ENCODE measurements around the gene FGFRL1. TPM values are rescaled to one million over a fixed set of nuclear protein-coding genes. Genes with fewer than 3 reads are reported as not detected.
A peak's percentile ranks its signal among the peaks of the same experiment; 100 is the strongest.
"Not testable (repeated sequence)": the region's sequence is repeated elsewhere in the genome, so short reads cannot be mapped to it uniquely, and the experiment has no call there.

The FGFRL1 gene
- total and polyA plus RNA-seq, 2 donors: 5.7 to 25.7 TPM

GRCh38 chr4:1052231-1052671 lies 40.8 kb downstream of the FGFRL1 start:
- Histone ChIP-seq H3K4me1 (ENCODE audit: insufficient read depth) (no peaks in the 10 kb centered on the region), H3K4me3 (ENCODE audit: low read depth, low read length) (no peak overlapping the region), H3K36me3 (ENCODE audit: insufficient read depth) (no peaks in the 10 kb centered on the region), H3K27ac (ENCODE audit: low read depth) (no peak overlapping the region)
- WGBS: 64% methylated on average over 15 of the region's 15 CpGs
- DNase-seq (ENCODE audit: extremely low spot score): no peak

GRCh38 chr4:1053080-1053661 lies 41.7 kb downstream of the FGFRL1 start:
- no peak overlapping the region for H3K27ac ChIP-seq (ENCODE audit: low read depth)
- 29% methylated on average over 24 of the region's 24 CpGs for WGBS
- peak; percentile 54 for DNase-seq (ENCODE audit: extremely low spot score)
- no peaks in the 10 kb centered on the region for H3K4me1 ChIP-seq (ENCODE audit: insufficient read depth)
- no peaks in the 10 kb centered on the region for H3K36me3 ChIP-seq (ENCODE audit: insufficient read depth)
- H3K4me3 ChIP-seq (ENCODE audit: low read depth, low read length): no peak overlapping the region

- WGBS: 60% methylated on average over 7 of the region's 7 CpGs
- H3K36me3 ChIP-seq (ENCODE audit: insufficient read depth); H3K4me1 ChIP-seq (ENCODE audit: insufficient read depth); H3K4me3 ChIP-seq (ENCODE audit: low read depth, low read length); H3K27ac ChIP-seq (ENCODE audit: low read depth); DNase-seq (ENCODE audit: extremely low spot score): not testable (repeated sequence)
Observed at GRCh38 chr4:1053891-1054290, 42.5 kb downstream of the FGFRL1 start.

- H3K4me3 ChIP-seq (ENCODE audit: low read depth, low read length); H3K36me3 ChIP-seq (ENCODE audit: insufficient read depth); H3K4me1 ChIP-seq (ENCODE audit: insufficient read depth); DNase-seq (ENCODE audit: extremely low spot score); H3K27ac ChIP-seq (ENCODE audit: low read depth): not testable (repeated sequence)
- 62% methylated on average over 8 of the region's 11 CpGs for WGBS
Observed at GRCh38 chr4:1054696-1055242, 43.3 kb downstream of the FGFRL1 start.

GRCh38 chr4:1055243-1055701 lies 43.8 kb downstream of the FGFRL1 start:
- DNase-seq (ENCODE audit: extremely low spot score); H3K4me1 ChIP-seq (ENCODE audit: insufficient read depth); H3K36me3 ChIP-seq (ENCODE audit: insufficient read depth); H3K27ac ChIP-seq (ENCODE audit: low read depth); H3K4me3 ChIP-seq (ENCODE audit: low read depth, low read length): not testable (repeated sequence)
- 39% methylated on average over 13 of the region's 13 CpGs for WGBS

- Histone ChIP-seq H3K4me3 (ENCODE audit: low read depth, low read length) (no peak overlapping the region), H3K27ac (ENCODE audit: low read depth) (no peak overlapping the region), H3K36me3 (ENCODE audit: insufficient read depth) (no peaks in the 10 kb centered on the region), H3K4me1 (ENCODE audit: insufficient read depth) (no peaks in the 10 kb centered on the region)
- whole genome bisulfite sequencing: 47% methylated on average over 34 of the region's 34 CpGs
- no peak for DNase-seq (ENCODE audit: extremely low spot score)
Observed at GRCh38 chr4:1055721-1056590, 44.5 kb downstream of the FGFRL1 start.

- DNase-seq (ENCODE audit: extremely low spot score): no peak
- H3K27ac ChIP-seq (ENCODE audit: low read depth): no peak overlapping the region
- H3K4me1 ChIP-seq (ENCODE audit: insufficient read depth): no peaks in the 10 kb centered on the region
- WGBS: 79% methylated on average over 28 of the region's 28 CpGs
- no peaks in the 10 kb centered on the region for H3K36me3 ChIP-seq (ENCODE audit: insufficient read depth)
- H3K4me3 ChIP-seq (ENCODE audit: low read depth, low read length): no peak overlapping the region
Observed at GRCh38 chr4:1056671-1057402, 45.4 kb downstream of the FGFRL1 start.

GRCh38 chr4:1057403-1057745 lies 45.9 kb downstream of the FGFRL1 start:
- 75% methylated on average over 7 of the region's 7 CpGs for WGBS
- no peak for DNase-seq (ENCODE audit: extremely low spot score)
- Histone ChIP-seq H3K27ac (ENCODE audit: low read depth) (no peak overlapping the region), H3K4me1 (ENCODE audit: insufficient read depth) (no peaks in the 10 kb centered on the region), H3K4me3 (ENCODE audit: low read depth, low read length) (no peak overlapping the region), H3K36me3 (ENCODE audit: insufficient read depth) (no peaks in the 10 kb centered on the region)

GRCh38 chr4:1058198-1058996 lies 47.0 kb downstream of the FGFRL1 start:
- no peak overlapping the region for H3K4me3 ChIP-seq (ENCODE audit: low read depth, low read length)
- WGBS: 61% methylated on average over 35 of the region's 35 CpGs
- no peak overlapping the region for H3K27ac ChIP-seq (ENCODE audit: low read depth)
- H3K4me1 ChIP-seq (ENCODE audit: insufficient read depth): no peaks in the 10 kb centered on the region
- H3K36me3 ChIP-seq (ENCODE audit: insufficient read depth): no peaks in the 10 kb centered on the region
- no peak for DNase-seq (ENCODE audit: extremely low spot score)

- 62% methylated on average over 16 of the region's 16 CpGs for WGBS
- Histone ChIP-seq H3K36me3 (ENCODE audit: insufficient read depth) (no peaks in the 10 kb centered on the region), H3K4me3 (ENCODE audit: low read depth, low read length) (no peak overlapping the region), H3K4me1 (ENCODE audit: insufficient read depth) (no peaks in the 10 kb centered on the region), H3K27ac (ENCODE audit: low read depth) (no peak overlapping the region)
- no peak for DNase-seq (ENCODE audit: extremely low spot score)
Observed at GRCh38 chr4:1058997-1059665, 47.7 kb downstream of the FGFRL1 start.

GRCh38 chr4:1060121-1060520 lies 48.7 kb downstream of the FGFRL1 start:
- no peak for DNase-seq (ENCODE audit: extremely low spot score)
- Histone ChIP-seq H3K4me3 (ENCODE audit: low read depth, low read length) (no peak overlapping the region), H3K27ac (ENCODE audit: low read depth) (no peak overlapping the region), H3K36me3 (ENCODE audit: insufficient read depth) (no peaks in the 10 kb centered on the region), H3K4me1 (ENCODE audit: insufficient read depth) (no peaks in the 10 kb centered on the region)
- WGBS: 77% methylated on average over 10 of the region's 10 CpGs

GRCh38 chr4:1060621-1061020 lies 49.2 kb downstream of the FGFRL1 start:
- DNase-seq (ENCODE audit: extremely low spot score): no peak
- Histone ChIP-seq H3K36me3 (ENCODE audit: insufficient read depth) (no peaks in the 10 kb centered on the region), H3K4me3 (ENCODE audit: low read depth, low read length) (no peak overlapping the region), H3K27ac (ENCODE audit: low read depth) (no peak overlapping the region), H3K4me1 (ENCODE audit: insufficient read depth) (no peaks in the 10 kb centered on the region)
- 91% methylated on average over 9 of the region's 9 CpGs for WGBS

Measured in urinary bladder (tissue), 4 donors.